ENCODE results near the gene SELL.

DNA sequence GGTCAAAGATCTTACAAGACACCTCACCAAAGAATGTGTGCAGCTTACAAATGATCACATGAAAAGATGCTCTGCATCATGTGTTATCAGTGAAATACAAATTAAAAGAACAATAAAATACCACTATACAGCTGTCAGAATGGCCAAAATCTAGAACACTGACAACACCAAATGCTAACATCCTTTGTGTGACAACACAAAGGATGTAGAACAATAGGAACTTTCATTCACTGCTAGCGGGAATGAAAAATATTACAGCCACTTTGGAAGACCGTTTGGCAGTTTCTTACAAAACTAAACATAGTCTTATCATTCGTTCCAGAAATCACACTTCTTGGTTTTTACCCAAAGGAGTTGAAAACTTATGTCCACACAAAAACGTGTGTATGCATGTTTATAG, 60.9 kb downstream of the SELL start:
- TF ChIP-seq POLR2AphosphoS5 (IDR thresholded peaks at IDR 0.05; ENCODE audit: borderline replicate concordance, low read depth, low read length) (no peak), EZH2 (IDR thresholded peaks at IDR 0.05) (no peak)
